GM12801 (cell line): ENCODE results near the gene BCAN.

Source experiments
- TF ChIP-seq, protein P1 (sequence below): IDR thresholded peaks from one replicate; pipeline ENCODE4 v1.5.1; 2011; ENCODE audit warnings: control low read depth; ENCODE audit not compliant: insufficient read length; ENCODE audit errors: extremely low read depth

The BCAN gene

DNA sequence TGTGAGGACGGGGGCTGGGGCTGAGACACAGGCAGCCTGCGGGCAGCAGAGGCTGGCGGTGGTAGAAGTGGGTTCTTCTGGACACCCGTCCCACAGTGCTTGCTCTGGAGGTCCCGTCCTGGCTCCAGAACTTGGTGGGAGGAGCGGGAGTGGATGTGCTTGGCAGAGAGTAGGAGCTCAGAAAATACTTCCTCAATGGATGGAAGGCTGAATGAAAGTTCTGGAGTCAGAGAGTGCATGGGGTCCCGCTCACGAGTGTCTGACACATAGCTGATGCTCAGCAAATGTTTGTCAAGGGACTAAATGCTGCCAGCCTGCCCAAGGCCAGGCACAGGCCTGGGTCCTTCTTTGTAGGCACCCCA, 48.7 kb downstream of the BCAN start:
- TF ChIP-seq, protein P1, sequence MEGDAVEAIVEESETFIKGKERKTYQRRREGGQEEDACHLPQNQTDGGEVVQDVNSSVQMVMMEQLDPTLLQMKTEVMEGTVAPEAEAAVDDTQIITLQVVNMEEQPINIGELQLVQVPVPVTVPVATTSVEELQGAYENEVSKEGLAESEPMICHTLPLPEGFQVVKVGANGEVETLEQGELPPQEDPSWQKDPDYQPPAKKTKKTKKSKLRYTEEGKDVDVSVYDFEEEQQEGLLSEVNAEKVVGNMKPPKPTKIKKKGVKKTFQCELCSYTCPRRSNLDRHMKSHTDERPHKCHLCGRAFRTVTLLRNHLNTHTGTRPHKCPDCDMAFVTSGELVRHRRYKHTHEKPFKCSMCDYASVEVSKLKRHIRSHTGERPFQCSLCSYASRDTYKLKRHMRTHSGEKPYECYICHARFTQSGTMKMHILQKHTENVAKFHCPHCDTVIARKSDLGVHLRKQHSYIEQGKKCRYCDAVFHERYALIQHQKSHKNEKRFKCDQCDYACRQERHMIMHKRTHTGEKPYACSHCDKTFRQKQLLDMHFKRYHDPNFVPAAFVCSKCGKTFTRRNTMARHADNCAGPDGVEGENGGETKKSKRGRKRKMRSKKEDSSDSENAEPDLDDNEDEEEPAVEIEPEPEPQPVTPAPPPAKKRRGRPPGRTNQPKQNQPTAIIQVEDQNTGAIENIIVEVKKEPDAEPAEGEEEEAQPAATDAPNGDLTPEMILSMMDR = no peak

DNA sequence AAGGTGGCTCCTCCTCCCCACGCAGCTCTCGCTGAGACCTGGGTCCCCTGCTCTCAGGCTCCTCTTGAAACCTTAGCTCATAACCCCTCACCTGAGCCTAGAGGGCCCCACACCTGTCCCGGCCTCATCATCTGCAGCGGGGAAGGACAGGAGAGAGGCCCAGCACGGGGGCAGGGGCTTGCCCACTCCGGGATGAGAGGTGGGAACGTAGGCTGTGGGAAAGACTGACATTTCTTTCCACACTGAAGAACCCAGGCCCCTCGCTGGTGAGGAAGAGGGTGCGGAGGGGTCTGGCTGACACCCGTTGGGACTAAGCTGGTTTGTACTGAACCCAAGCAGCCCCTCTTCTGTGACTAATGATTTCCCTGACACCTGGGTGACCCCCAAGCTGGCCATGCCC, 49.3 kb downstream of the BCAN start:
- TF ChIP-seq, protein P1 = no peak

DNA sequence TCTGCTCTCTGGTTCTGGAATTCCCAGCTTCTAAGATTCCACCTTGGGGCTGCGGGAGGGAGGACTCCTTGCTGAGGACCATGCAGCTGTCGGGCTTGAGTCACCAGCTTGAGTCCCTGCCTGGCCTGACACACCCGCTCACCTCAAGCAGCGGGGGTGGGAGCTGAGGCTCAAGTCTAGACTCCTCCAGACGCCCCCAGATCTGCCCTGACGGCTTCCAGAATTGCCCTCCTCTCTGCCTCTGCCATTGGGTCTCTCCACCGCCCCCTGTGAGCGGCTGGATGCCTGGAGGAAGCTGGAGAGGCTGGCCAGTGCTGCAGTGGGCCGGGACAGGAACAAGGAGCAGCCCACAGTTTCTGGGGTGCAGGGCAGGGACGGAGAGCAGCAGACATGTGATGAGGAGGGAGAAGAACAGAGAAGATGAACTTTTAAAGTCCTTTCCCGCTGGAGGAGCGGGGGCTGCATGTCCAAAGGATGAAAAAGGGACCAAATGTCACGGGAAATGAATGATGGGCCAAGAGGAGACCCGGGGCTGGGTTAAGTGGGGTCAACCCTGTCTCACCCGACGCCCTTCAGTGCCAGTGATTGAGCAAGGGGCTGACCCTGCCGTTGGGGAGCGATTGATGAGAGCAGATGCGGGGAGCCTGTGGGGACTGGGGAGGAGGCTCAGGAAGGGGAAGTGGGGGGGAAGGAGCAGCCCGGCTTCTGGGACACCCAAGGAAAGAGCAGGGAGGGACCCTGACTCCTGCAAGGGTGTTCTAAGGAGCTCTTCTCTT, 49.9 kb downstream of the BCAN start:
- TF ChIP-seq, protein P1 = no peak

DNA sequence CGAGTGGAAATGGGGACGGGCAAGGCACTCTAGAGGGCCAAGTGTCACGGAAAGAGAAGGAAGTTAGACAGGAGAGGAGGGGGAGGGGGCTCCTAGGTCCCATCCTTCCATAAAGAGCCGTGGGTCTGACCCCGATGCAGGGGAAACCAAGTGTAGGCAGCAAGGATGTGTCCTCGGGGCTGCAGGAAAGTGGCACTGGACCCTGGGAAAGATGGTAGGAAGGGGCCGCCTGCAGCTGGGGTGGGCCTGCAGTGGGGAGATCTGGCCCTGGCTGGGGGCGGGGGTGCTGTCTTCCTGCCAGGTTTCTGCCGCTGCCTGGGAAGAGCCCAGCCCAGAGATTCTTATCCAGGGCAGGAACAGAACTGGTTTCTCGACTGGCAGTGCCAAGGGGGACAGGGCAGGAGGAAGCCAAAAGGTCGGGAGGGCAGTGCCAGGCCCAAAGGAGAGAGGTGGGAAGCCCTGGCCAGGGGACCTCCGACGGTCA, 50.6 kb downstream of the BCAN start:
- TF ChIP-seq, protein P1 = no peak

DNA sequence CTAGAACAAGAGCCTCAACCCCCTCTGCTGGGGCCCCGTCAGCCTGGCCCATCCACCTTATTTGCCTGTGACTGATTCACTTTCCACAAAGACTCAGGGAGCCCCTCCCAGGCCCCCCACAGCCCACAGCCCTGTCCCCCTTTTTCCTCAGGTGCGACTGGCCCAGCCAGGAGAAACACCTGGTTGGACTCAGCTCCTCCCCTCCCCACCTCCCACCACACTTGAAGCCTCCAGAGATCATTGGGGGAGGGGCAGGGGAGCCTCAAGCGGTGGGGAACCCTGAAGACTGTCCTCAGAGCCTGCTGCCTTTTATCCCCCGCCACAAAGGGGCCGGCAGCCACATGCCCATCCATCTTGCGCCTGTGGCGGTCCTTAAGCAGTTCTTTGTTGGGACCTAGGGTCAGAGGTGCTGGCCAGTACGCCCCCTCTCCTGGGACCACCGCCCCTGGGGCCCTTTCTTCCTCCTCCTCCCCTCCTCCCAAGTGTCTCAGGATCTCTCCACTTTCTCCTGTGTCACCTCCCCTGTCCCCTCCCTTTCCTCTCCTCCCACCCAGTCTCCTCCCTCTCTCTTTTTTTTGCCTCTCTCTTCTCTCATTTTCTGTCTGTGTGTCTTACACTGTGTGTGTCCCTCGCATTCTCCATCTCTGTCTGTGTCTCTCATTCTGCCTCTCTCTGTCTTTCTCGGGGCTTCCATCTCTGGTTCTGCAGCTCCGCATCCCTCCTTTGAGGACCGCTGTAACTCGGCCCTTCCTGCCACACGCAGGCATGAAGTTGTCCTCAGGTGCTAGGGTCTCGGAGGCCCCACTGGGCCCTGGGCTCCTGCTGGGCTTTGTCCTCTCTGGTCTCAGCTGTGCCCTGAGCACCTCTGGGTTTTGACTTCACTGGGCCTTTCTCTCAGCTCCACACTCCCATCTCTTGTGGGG, 51.3 kb downstream of the BCAN start:
- TF ChIP-seq, protein P1 = no peak

DNA sequence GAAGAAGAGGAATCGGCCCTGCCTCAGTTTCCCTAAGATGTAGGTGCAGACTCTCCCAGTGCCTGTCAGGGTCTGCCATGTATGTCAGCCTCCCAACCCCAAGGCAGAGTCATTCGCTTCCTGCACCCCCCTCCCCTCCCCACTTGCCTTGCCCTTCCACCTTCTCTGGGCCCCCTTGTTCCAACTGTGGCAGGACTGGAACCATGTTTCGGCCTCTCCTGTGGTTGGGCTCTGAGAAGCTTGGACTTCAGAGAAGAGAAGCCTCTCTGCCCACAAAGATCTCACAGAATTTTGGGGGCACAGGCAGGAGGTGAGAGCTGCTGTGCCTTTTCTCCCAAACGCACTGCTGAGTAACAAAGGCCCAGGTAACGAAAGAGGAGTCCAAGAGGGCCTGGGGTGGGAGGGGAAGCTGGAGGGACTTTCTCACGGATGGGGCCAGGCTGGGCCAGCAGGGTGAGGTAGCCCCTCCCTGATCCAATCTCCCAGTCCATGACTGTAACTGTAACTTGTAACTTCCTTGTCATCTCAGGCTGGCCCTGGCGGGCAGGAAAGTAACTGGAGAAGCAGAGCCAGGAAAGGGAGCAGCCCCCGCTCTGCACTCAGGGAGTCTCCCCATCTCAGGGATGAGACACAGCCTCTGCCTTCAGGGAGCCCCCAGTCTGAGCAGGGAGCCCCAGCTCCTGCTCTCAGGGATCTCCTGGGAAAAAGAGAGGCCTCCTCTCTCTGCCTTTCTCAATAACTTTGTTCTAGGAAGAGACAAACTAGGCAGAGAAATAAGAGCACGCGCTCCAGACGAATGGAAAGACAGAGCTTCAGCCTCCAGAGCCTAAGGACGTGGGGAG, 52.2 kb downstream of the BCAN start:
- TF ChIP-seq, protein P1 = no peak

DNA sequence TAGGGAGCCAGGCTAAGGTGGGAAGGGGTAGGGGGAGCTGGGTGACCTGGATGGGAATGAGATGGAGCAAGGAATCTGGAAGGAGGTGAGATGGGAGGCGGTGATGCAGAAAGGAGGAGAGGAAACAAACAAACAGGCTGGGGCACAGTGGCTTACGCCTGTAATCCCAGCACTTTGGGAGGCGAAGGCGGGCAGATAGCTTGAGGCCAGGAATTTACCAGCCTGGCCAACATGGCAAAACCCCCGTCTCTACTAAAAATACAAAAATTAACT, 52.7 kb downstream of the BCAN start:
- TF ChIP-seq, protein P1 = no peak
